Stimulated activated CD4-positive, alpha-beta T cell treated with anti-CD3 and anti-CD28 coated beads, Interleukin-15, amount 100 ng/mL, for 24 hours (primary cell): ENCODE results near the gene NDUFAF3.
"Not testable (repeated sequence)": the region's sequence is repeated elsewhere in the genome, so short reads cannot be mapped to it uniquely, and the experiment has no call there.

Experiments
- DNase-seq: peaks from one replicate; pipeline ENCODE4 v3.0.0-alpha.2; 2020

The NDUFAF3 gene

DNA sequence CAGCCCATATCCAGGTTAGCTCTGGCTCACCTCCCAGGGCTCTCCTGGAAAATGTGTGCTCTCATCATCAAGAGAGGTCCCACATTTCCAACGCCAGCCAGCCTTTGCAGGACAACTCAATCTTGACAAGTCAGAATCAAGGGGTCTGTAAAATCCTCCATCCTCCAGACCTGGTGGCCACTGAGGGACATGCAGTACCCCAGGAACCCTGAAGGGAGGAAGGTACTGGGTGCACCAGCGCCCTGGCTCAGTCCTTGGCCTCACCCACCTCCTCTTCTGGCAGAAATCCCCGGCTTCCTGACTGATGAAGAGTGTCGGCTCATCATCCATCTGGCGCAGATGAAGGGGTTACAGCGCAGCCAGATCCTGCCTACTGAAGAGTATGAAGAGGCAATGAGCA, 20.8 kb upstream of the NDUFAF3 start:
- DNase-seq: no peak

DNA sequence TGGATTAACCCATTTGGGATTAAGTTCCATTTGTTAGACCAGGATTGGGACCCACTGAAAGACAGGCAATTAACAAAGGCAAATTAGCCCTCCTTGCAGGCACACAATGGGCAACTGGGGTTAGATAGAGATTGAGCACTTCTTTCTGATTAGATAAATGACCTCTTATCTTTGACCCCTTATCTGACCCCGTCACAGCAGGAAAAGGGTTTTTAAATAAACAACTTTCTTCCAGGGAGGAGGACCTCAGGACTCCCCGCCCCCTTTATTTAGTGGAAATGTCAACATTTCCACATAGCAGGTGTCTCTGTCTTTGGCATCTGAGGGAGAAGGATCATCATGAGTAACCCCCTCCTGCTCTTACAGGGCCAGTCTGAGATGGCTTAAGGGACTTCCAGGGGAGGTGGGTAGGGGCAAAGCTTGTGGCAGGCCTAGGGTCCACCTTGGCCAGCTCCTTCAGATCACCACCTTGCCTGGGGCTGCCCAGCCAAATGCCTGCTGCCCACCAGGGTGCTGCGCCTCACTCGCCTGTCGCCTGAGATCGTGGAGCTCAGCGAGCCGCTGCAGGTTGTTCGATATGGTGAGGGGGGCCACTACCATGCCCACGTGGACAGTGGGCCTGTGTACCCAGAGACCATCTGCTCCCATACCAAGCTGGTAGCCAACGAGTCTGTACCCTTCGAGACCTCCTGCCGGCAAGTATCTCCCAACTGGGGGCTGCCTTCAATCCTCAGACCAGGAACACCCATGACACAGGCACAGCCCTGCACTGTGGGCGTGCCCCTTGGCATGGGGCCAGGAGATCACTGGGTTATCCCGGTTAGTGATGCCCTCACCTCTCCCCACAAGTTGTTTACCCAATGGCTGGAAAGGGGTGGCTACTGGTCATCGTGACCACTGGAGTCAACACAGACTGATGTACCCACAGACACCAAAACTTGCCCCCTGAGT, 17.3 kb upstream of the NDUFAF3 start:
- DNase-seq: no peak

DNA sequence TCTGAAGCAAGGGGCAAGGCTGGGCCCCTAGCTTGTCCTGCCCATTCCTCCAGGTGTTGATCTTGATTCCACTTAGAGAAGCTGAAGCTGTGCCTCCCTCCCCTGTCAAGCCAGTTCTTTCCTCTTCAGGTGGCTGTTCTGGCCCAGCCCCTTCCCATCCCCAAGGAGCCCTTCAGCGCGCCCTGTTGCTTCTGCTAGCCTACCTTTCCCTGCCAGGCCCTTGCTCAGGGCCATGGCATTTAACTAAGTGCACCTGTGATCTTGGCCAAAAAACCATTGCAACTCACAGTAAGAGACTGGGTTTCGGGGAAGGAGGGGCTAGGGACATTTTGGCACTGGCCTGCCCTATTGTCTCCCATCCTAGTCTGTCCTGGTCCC, 16.6 kb upstream of the NDUFAF3 start:
- DNase-seq: no peak

DNA sequence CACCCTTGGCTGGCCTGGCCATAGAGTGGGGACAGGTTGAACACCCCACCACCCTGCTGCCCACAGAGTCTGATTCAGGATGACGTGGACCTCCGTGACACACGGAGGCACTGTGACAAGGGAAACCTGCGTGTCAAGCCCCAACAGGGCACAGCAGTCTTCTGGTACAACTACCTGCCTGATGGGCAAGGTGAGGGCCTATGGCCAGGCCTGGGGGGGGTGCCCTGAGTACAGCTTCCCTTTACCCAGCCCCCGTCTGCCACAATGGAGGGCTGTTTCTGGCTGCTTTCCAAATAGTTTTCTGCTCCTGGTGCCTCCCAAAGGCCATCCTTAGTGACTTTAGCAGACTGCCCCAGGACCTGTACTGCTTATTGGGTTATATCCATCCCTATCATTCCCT, 15.9 kb upstream of the NDUFAF3 start:
- DNase-seq: no peak

GRCh38 chr3:49006408-49007067, 15.4 kb upstream of the NDUFAF3 start:
- DNase-seq: no peak

GRCh38 chr3:49007068-49007770, 14.7 kb upstream of the NDUFAF3 start, which contains the start of gene WDR6:
TSS of gene WDR6 (plus strand) at chr3:49007391. CDS start at chr3:49007432, 41 bp downstream.
- DNase-seq: peak; percentile 99

DNA sequence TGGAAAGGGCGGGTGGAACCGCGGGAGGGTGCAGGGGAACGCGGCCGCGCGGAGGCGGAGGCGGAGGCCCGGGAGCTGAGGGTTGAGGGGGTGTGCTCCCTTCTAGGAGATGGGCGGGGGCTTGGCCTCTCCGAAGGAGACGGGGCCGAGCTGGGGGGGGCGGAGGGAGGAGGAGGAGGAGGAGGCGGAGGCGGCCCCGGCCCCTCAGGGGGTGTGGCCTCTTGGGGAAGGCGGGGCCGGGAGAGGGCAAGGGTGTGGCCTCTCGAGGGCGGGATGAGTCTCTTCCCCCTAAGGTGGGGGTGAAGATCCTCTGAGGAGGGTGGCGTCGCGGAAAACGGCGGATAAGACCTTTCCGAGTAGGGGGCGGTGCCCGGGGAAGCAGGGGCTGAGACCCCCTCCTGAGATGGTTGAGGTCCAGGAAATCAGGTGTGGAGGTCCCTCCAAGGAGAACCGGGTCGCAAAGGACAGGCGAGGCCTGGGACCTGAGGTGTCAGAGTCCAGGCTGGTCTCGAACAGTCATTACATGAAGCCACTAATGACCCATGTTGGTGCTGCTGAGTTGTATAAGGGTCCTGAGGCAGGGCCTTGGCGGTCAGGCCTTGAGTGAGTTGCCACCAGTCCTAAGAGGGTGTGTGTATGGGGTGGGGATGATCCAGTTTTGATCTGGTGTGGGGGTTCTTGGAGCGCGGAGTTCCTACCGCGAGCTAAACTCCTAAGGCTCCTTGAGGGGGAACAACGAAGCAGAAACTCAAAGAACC, 14.0 kb upstream of the NDUFAF3 start:
- peak; percentile 92 for DNase-seq

GRCh38 chr3:49008627-49009026, 13.3 kb upstream of the NDUFAF3 start:
- DNase-seq: not testable (repeated sequence)

DNA sequence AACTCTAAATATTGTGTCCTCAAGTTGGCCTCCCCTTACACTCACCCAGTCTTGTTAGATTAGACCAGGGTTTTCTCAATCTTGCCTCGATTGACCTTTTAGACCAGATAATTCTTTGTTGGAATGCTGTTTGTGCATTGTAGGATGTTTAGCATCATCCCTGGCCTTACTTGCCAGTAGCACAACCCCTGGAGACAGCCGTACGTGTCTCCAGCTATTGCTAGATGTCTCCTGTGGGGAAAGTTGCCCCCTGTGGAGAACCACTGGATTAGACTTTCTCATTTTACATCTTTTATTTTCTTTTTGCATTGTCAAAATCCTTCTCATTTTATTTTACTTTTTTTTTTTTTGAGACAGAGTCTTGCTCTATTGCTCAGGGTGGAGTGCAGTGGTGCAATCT, 12.5 kb upstream of the NDUFAF3 start:
- no peak for DNase-seq

GRCh38 chr3:49012441-49013017, 9.4 kb upstream of the NDUFAF3 start:
- DNase-seq: no peak

DNA sequence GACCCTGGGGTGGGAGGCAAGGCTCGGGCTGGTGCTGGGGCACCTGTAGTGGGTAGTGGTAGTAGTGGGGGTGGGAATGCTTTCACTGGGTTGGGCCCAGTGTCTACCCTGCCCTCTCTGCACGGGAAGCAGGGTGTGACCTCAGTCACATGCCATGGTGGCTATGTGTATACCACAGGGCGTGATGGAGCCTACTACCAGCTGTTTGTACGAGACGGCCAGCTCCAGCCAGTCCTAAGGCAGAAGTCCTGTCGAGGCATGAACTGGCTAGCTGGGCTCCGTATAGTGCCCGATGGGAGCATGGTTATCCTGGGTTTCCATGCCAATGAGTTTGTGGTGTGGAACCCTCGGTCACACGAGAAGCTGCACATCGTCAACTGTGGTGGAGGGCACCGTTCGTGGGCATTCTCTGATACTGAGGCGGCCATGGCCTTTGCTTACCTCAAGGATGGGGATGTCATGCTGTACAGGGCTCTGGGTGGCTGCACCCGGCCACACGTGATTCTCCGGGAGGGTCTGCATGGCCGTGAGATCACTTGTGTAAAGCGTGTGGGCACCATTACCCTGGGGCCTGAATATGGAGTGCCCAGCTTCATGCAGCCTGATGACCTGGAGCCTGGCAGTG, 8.7 kb upstream of the NDUFAF3 start:
- no peak for DNase-seq

- DNase-seq: peak; percentile 68
Observed at GRCh38 chr3:49013738-49014660, 7.9 kb upstream of the NDUFAF3 start.

- no peak for DNase-seq
Observed at GRCh38 chr3:49015072-49015471, 6.8 kb upstream of the NDUFAF3 start.

- DNase-seq: no peak
Observed at GRCh38 chr3:49015765-49016164, 6.2 kb upstream of the NDUFAF3 start.

DNA sequence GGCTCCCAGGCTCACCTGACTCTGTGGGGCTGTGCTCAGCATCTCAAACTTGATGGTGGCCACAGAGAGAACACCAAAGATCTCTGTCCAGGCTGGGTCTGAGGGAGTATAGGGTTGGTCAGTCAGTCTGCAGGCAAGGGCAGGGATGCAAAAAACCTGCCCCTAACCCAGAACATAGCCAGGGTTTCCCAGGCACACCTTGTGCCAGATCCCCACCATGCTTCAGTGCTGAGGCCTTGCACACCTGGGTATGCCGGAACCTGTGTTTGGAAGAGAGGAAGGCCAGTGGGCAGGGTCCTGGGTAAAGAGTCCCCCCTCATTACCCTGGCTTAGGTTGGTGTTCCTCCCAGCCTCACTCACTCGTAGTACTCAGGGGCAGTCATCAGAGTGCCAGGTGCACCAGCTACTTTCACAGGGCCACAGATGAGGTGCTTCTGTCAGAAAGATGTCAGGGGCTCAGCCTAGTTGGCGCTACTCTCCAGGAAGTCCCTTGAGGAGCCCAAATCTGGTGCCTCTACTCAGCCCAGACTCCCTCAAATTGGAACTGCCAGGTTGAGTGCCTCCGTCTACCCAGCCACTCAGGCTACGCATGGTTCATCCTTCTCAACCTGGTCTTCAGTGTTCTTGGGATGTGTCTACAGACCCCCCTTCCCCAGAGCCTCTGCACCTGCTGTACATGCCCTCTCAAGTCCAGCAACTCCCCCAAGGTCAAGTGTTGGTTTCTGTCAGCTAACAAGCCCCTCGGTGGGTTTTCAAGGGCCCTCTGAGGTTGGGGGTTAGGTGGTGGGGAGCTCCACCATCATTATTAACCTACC, 5.3 kb upstream of the NDUFAF3 start:
- no peak for DNase-seq

DNA sequence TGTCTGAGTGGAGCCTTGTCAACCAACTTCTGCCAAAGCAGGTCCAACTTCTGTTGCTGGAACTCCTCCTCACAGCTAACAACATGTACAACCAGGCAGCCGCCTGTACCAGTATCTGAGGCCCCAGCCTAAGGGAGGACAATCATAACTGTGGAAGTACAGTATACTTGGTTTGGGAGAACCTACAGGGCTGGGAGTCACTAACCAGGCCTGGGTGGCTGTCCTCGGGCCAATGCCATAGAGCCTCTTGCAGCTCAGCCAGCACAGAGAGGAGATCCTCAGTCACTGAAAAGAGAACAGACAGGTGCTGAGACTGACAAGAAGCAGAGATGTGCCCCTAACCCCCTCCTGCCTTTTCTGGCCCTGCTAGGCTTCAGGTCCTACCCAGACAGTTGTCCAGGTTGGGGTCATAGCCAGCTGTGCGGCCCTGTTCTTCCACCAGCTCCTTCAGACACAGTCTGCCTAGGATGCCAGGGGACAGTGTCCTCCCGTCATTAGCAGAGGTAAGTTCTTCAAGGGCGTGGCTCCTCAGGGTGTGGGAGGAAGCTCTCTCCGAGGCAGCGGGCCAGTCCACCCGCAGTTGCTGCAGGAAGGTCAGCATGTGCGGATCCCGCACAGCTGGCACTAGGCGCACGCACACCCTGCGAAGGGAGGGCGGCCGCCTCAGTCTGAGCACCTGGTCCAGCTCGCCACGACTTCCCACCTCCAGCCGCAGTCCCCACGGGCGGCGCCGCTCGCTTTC, 4.5 kb upstream of the NDUFAF3 start:
- DNase-seq: no peak

- DNase-seq: peak; percentile 74
Observed at GRCh38 chr3:49017971-49018706, 3.8 kb upstream of the NDUFAF3 start, which contains the start of gene DALRD3. TSS of gene DALRD3 (minus strand) at chr3:49018580. CDS start at chr3:49018564, 16 bp downstream.

- DNase-seq: no peak
Observed at GRCh38 chr3:49018707-49019006, 3.3 kb upstream of the NDUFAF3 start.
